Measurements from ENCODE around the gene MARCO.

MARCO gene

GRCh38 chr2:119011162-119011909 is 69.3 kb downstream of the MARCO start:
- peaks cover 20% of the 10 kb centered on the region for H3K27me3 ChIP-seq (ENCODE audit: low read depth, low read length)

GRCh38 chr2:119011910-119012209 is 69.9 kb downstream of the MARCO start:
- Histone ChIP-seq H3K4me1 (ENCODE audit: control insufficient read depth in 1 of 2, insufficient read depth in 2 of 2, low read length in 2 of 2) (no peaks in the 10 kb centered on the region), H3K4me3 (ENCODE audit: low read depth in 1 of 2, low read length in 2 of 2) (no peak overlapping the region), H3K36me3 (ENCODE audit: control insufficient read depth in 1 of 2, insufficient read depth in 2 of 2, low read length in 2 of 2) (no peaks in the 10 kb centered on the region), H3K27me3 (ENCODE audit: low read depth, low read length) (peaks cover 20% of the 10 kb centered on the region), H3K27ac (ENCODE audit: low read length) (no peak overlapping the region), H3K9me3 (ENCODE audit: control insufficient read depth in 1 of 2, low read length in 2 of 2) (no peaks in the 10 kb centered on the region)

More at GRCh38 chr2:119011162-119011909, 69.3 kb downstream of the MARCO start:
- Histone ChIP-seq H3K36me3 (ENCODE audit: control insufficient read depth in 1 of 2, insufficient read depth in 2 of 2, low read length in 2 of 2) (no peaks in the 10 kb centered on the region), H3K4me1 (ENCODE audit: control insufficient read depth in 1 of 2, insufficient read depth in 2 of 2, low read length in 2 of 2) (no peaks in the 10 kb centered on the region), H3K4me3 (ENCODE audit: low read depth in 1 of 2, low read length in 2 of 2) (no peak overlapping the region), H3K9me3 (ENCODE audit: control insufficient read depth in 1 of 2, low read length in 2 of 2) (no peaks in the 10 kb centered on the region), H3K27ac (ENCODE audit: low read length) (no peak overlapping the region)

GRCh38 chr2:119012345-119013301 is 70.6 kb downstream of the MARCO start:
- Histone ChIP-seq H3K27me3 (ENCODE audit: low read depth, low read length) (peaks cover 20% of the 10 kb centered on the region), H3K27ac (ENCODE audit: low read length) (no peak overlapping the region)

GRCh38 chr2:119013671-119014070 is 71.7 kb downstream of the MARCO start:
- H3K27ac ChIP-seq (ENCODE audit: low read length): no peak overlapping the region
- peaks cover 20% of the 10 kb centered on the region for H3K27me3 ChIP-seq (ENCODE audit: low read depth, low read length)
- H3K4me3 ChIP-seq (ENCODE audit: low read depth in 1 of 2, low read length in 2 of 2): no peak overlapping the region
- no peaks in the 10 kb centered on the region for H3K36me3 ChIP-seq (ENCODE audit: control insufficient read depth in 1 of 2, insufficient read depth in 2 of 2, low read length in 2 of 2)
- no peaks in the 10 kb centered on the region for H3K4me1 ChIP-seq (ENCODE audit: control insufficient read depth in 1 of 2, insufficient read depth in 2 of 2, low read length in 2 of 2)
- H3K9me3 ChIP-seq (ENCODE audit: control insufficient read depth in 1 of 2, low read length in 2 of 2): no peaks in the 10 kb centered on the region

More at GRCh38 chr2:119012345-119013301, 70.6 kb downstream of the MARCO start:
- H3K4me3 ChIP-seq (ENCODE audit: low read depth in 1 of 2, low read length in 2 of 2): no peak overlapping the region
- no peaks in the 10 kb centered on the region for H3K36me3 ChIP-seq (ENCODE audit: control insufficient read depth in 1 of 2, insufficient read depth in 2 of 2, low read length in 2 of 2)
- no peaks in the 10 kb centered on the region for H3K9me3 ChIP-seq (ENCODE audit: control insufficient read depth in 1 of 2, low read length in 2 of 2)
- H3K4me1 ChIP-seq (ENCODE audit: control insufficient read depth in 1 of 2, insufficient read depth in 2 of 2, low read length in 2 of 2): no peaks in the 10 kb centered on the region

GRCh38 chr2:119015845-119016244 is 73.9 kb downstream of the MARCO start:
- Histone ChIP-seq H3K36me3 (ENCODE audit: control insufficient read depth in 1 of 2, insufficient read depth in 2 of 2, low read length in 2 of 2) (no peaks in the 10 kb centered on the region), H3K27me3 (ENCODE audit: low read depth, low read length) (peaks cover 14% of the 10 kb centered on the region), H3K9me3 (ENCODE audit: control insufficient read depth in 1 of 2, low read length in 2 of 2) (no peaks in the 10 kb centered on the region), H3K27ac (ENCODE audit: low read length) (no peak overlapping the region), H3K4me1 (ENCODE audit: control insufficient read depth in 1 of 2, insufficient read depth in 2 of 2, low read length in 2 of 2) (no peaks in the 10 kb centered on the region), H3K4me3 (ENCODE audit: low read depth in 1 of 2, low read length in 2 of 2) (no peak overlapping the region)

GRCh38 chr2:119019521-119019920 is 77.5 kb downstream of the MARCO start:
- no peak overlapping the region for H3K27ac ChIP-seq (ENCODE audit: low read length)
- no peaks in the 10 kb centered on the region for H3K9me3 ChIP-seq (ENCODE audit: control insufficient read depth in 1 of 2, low read length in 2 of 2)
- no peak overlapping the region for H3K4me3 ChIP-seq (ENCODE audit: low read depth in 1 of 2, low read length in 2 of 2)
- no peaks in the 10 kb centered on the region for H3K36me3 ChIP-seq (ENCODE audit: control insufficient read depth in 1 of 2, insufficient read depth in 2 of 2, low read length in 2 of 2)
- no peaks in the 10 kb centered on the region for H3K27me3 ChIP-seq (ENCODE audit: low read depth, low read length)
- no peaks in the 10 kb centered on the region for H3K4me1 ChIP-seq (ENCODE audit: control insufficient read depth in 1 of 2, insufficient read depth in 2 of 2, low read length in 2 of 2)

- Histone ChIP-seq H3K9me3 (ENCODE audit: control insufficient read depth in 1 of 2, low read length in 2 of 2) (no peaks in the 10 kb centered on the region), H3K27ac (ENCODE audit: low read length) (no peak overlapping the region), H3K4me3 (ENCODE audit: low read depth in 1 of 2, low read length in 2 of 2) (no peak overlapping the region), H3K36me3 (ENCODE audit: control insufficient read depth in 1 of 2, insufficient read depth in 2 of 2, low read length in 2 of 2) (no peaks in the 10 kb centered on the region), H3K4me1 (ENCODE audit: control insufficient read depth in 1 of 2, insufficient read depth in 2 of 2, low read length in 2 of 2) (no peaks in the 10 kb centered on the region), H3K27me3 (ENCODE audit: low read depth, low read length) (no peaks in the 10 kb centered on the region)
These were observed 80.7 kb downstream of the MARCO start for GRCh38 chr2:119022678-119023077.

GRCh38 chr2:119023534-119023933 is 81.5 kb downstream of the MARCO start:
- Histone ChIP-seq H3K36me3 (ENCODE audit: control insufficient read depth in 1 of 2, insufficient read depth in 2 of 2, low read length in 2 of 2) (no peaks in the 10 kb centered on the region), H3K9me3 (ENCODE audit: control insufficient read depth in 1 of 2, low read length in 2 of 2) (no peaks in the 10 kb centered on the region), H3K27me3 (ENCODE audit: low read depth, low read length) (no peaks in the 10 kb centered on the region), H3K27ac (ENCODE audit: low read length) (no peak overlapping the region), H3K4me3 (ENCODE audit: low read depth in 1 of 2, low read length in 2 of 2) (no peak overlapping the region), H3K4me1 (ENCODE audit: control insufficient read depth in 1 of 2, insufficient read depth in 2 of 2, low read length in 2 of 2) (no peaks in the 10 kb centered on the region)

- Histone ChIP-seq H3K36me3 (ENCODE audit: control insufficient read depth in 1 of 2, insufficient read depth in 2 of 2, low read length in 2 of 2) (no peaks in the 10 kb centered on the region), H3K4me1 (ENCODE audit: control insufficient read depth in 1 of 2, insufficient read depth in 2 of 2, low read length in 2 of 2) (no peaks in the 10 kb centered on the region), H3K27ac (ENCODE audit: low read length) (no peak overlapping the region), H3K9me3 (ENCODE audit: control insufficient read depth in 1 of 2, low read length in 2 of 2) (no peaks in the 10 kb centered on the region), H3K27me3 (ENCODE audit: low read depth, low read length) (no peaks in the 10 kb centered on the region), H3K4me3 (ENCODE audit: low read depth in 1 of 2, low read length in 2 of 2) (no peak overlapping the region)
These were observed 82.2 kb downstream of the MARCO start for GRCh38 chr2:119024152-119024551.

GRCh38 chr2:119024568-119024967 is 82.6 kb downstream of the MARCO start:
- Histone ChIP-seq H3K27ac (ENCODE audit: low read length) (no peak overlapping the region), H3K9me3 (ENCODE audit: control insufficient read depth in 1 of 2, low read length in 2 of 2) (no peaks in the 10 kb centered on the region), H3K36me3 (ENCODE audit: control insufficient read depth in 1 of 2, insufficient read depth in 2 of 2, low read length in 2 of 2) (no peaks in the 10 kb centered on the region), H3K4me1 (ENCODE audit: control insufficient read depth in 1 of 2, insufficient read depth in 2 of 2, low read length in 2 of 2) (no peaks in the 10 kb centered on the region), H3K27me3 (ENCODE audit: low read depth, low read length) (no peaks in the 10 kb centered on the region), H3K4me3 (ENCODE audit: low read depth in 1 of 2, low read length in 2 of 2) (no peak overlapping the region)

GRCh38 chr2:119025013-119025412 is 83.0 kb downstream of the MARCO start:
- Histone ChIP-seq H3K4me1 (ENCODE audit: control insufficient read depth in 1 of 2, insufficient read depth in 2 of 2, low read length in 2 of 2) (no peaks in the 10 kb centered on the region), H3K27ac (ENCODE audit: low read length) (no peak overlapping the region), H3K36me3 (ENCODE audit: control insufficient read depth in 1 of 2, insufficient read depth in 2 of 2, low read length in 2 of 2) (no peaks in the 10 kb centered on the region), H3K9me3 (ENCODE audit: control insufficient read depth in 1 of 2, low read length in 2 of 2) (no peaks in the 10 kb centered on the region), H3K4me3 (ENCODE audit: low read depth in 1 of 2, low read length in 2 of 2) (no peak overlapping the region), H3K27me3 (ENCODE audit: low read depth, low read length) (no peaks in the 10 kb centered on the region)
